Esophagus mucosa (tissue), 1 donor: Measurements from ENCODE around the gene FBXO38. TPM values are rescaled to one million over a fixed set of nuclear protein-coding genes. Genes with fewer than 3 reads are reported as not detected.

Source experiments
- ATAC-seq: fragments of 200-7000 bp; cut with Tn5 transposase; one replicate; pipeline ENCODE4 v1.9.1; 2020
- total RNA-seq: library from RNA; stranded (reverse); gene quantifications from one replicate; pipeline ENCODE4 v1.2.4, GENCODE V29; 2023
- donor health status: DM: yes; HTN: yes; CAD: no.

Gene FBXO38
- total RNA-seq, 1 donor from 2014 or later, result 22.4 TPM

GRCh38 chr5:148482697-148483462 lies 99.1 kb downstream of the FBXO38 start:
- peak; percentile 23 for ATAC-seq

- no peak for ATAC-seq
Measured at GRCh38 chr5:148483750-148484149, 100.0 kb downstream of the FBXO38 start.

- ATAC-seq, result no peak
Measured at GRCh38 chr5:148484651-148485050, 100.9 kb downstream of the FBXO38 start.

- no peak for ATAC-seq
Measured at GRCh38 chr5:148486456-148486855, 102.7 kb downstream of the FBXO38 start.

- no peak for ATAC-seq
Measured at GRCh38 chr5:148488757-148489156, 105.0 kb downstream of the FBXO38 start.

- ATAC-seq, result no peak
Measured at GRCh38 chr5:148491015-148491792, 107.4 kb downstream of the FBXO38 start.

- no peak for ATAC-seq
Measured at GRCh38 chr5:148491793-148492184, 108.0 kb downstream of the FBXO38 start.

GRCh38 chr5:148492351-148492750 lies 108.6 kb downstream of the FBXO38 start:
- no peak for ATAC-seq

Other genes starting within 250 kb of the FBXO38 start
- gene SPINK14, start 215.4 kb upstream of the FBXO38 start, total RNA-seq, result not detected
- 2.9 TPM for gene SPINK6, start 180.9 kb upstream of the FBXO38 start, total RNA-seq
- gene MARCOL, start 145.4 kb upstream of the FBXO38 start, total RNA-seq, result not detected
- gene SPINK13, start 115.2 kb upstream of the FBXO38 start, total RNA-seq, result not detected
- 138 TPM for gene SPINK7, start 71.5 kb upstream of the FBXO38 start, total RNA-seq
- not detected for gene SPINK9, start 48.4 kb upstream of the FBXO38 start, total RNA-seq